ENCODE results near the gene COL1A1.

Gene COL1A1

GRCh38 chr17:50174444-50174843, 27.0 kb downstream of the COL1A1 start:
- no peak for DNase-seq

GRCh38 chr17:50173335-50173941, 28.0 kb downstream of the COL1A1 start:
- no peak for DNase-seq

- no peak for DNase-seq
Measured at GRCh38 chr17:50172936-50173334, 28.5 kb downstream of the COL1A1 start.

- no peak for DNase-seq
Measured at GRCh38 chr17:50172130-50172529, 29.3 kb downstream of the COL1A1 start.

- DNase-seq: no peak
Measured at GRCh38 chr17:50171371-50172071, 29.9 kb downstream of the COL1A1 start.

GRCh38 chr17:50170662-50171370, 30.6 kb downstream of the COL1A1 start:
- DNase-seq: no peak

- DNase-seq: no peak
Measured at GRCh38 chr17:50169881-50170459, 31.5 kb downstream of the COL1A1 start.

GRCh38 chr17:50169121-50169764, 32.2 kb downstream of the COL1A1 start:
- DNase-seq: peak in 19 of 56 donors; percentile 6 to 48 (median 22)

- DNase-seq: no peak
Measured at GRCh38 chr17:50168319-50168718, 33.1 kb downstream of the COL1A1 start.

- DNase-seq: no peak
Measured at GRCh38 chr17:50167371-50167770, 34.1 kb downstream of the COL1A1 start.

GRCh38 chr17:50166518-50167181, 34.8 kb downstream of the COL1A1 start:
- DNase-seq: no peak

GRCh38 chr17:50165867-50166517, 35.4 kb downstream of the COL1A1 start, which contains the start of gene SGCA:
Gene SGCA, plus strand, starts transcription at chr17:50166005. Its CDS starts 36 bp downstream, at chr17:50166041.
- DNase-seq: no peak

- no peak for DNase-seq
Measured at GRCh38 chr17:50165466-50165865, 36.0 kb downstream of the COL1A1 start.

GRCh38 chr17:50165066-50165465, 36.4 kb downstream of the COL1A1 start:
- DNase-seq: no peak

- no peak for DNase-seq
Measured at GRCh38 chr17:50164697-50164988, 36.8 kb downstream of the COL1A1 start.

GRCh38 chr17:50163843-50164696, 37.4 kb downstream of the COL1A1 start:
- no peak for DNase-seq

GRCh38 chr17:50162466-50163254, 38.8 kb downstream of the COL1A1 start:
- no peak for DNase-seq

- DNase-seq: no peak
Measured at GRCh38 chr17:50161911-50162288, 39.5 kb downstream of the COL1A1 start.

Data from amygdala (tissue), 56 donors.